ENCODE measurements around the gene UBE2D2. TPM values are rescaled to one million over a fixed set of nuclear protein-coding genes. Genes with fewer than 3 reads are reported as not detected.

Gene UBE2D2
- total and polyA plus RNA-seq, 2 of the 13 experiments (the other 11 are each of a cell fraction or from before 2014, with no cell fraction given): 79.1 to 109 TPM

- TF ChIP-seq HOXD1 (CRISPR knock-in tag; IDR thresholded peaks at IDR 0.05): no peak
- no peak for TF ChIP-seq TOE1 (CRISPR knock-in tag; IDR thresholded peaks at IDR 0.05)
- no peak for TF ChIP-seq CENPBD1 (CRISPR knock-in tag; IDR thresholded peaks at IDR 0.05; ENCODE audit: borderline replicate concordance, low read depth)
- TF ChIP-seq ZNF512B (CRISPR knock-in tag; IDR thresholded peaks at IDR 0.05; ENCODE audit: borderline replicate concordance): no peak
- no peak for TF ChIP-seq XBP1 (CRISPR knock-in tag; IDR thresholded peaks at IDR 0.05)
- no peak for TF ChIP-seq NFIC (IDR thresholded peaks at IDR 0.05; ENCODE audit: low read length)
- no peak for TF ChIP-seq ZNF768 (CRISPR knock-in tag; IDR thresholded peaks at IDR 0.05)
- peak; percentile 81 for TF ChIP-seq YY1 (IDR thresholded peaks at IDR 0.05; ENCODE audit: insufficient read depth, insufficient replicate concordance, low read depth, low read length)
- TF ChIP-seq REST (IDR thresholded peaks at IDR 0.05; ENCODE audit: borderline replicate concordance in 1 of 2, low read depth in 1 of 2, low read length in 2 of 2): no peak
- no peak for TF ChIP-seq ZBTB42 (CRISPR knock-in tag; IDR thresholded peaks at IDR 0.05)
- TF ChIP-seq ESRRA (CRISPR knock-in tag; IDR thresholded peaks at IDR 0.05; ENCODE audit: low read depth): no peak
- TF ChIP-seq ZFP91 (CRISPR knock-in tag; IDR thresholded peaks at IDR 0.05; ENCODE audit: borderline replicate concordance): peak; percentile 22
- TF ChIP-seq EP300 (IDR thresholded peaks at IDR 0.05; ENCODE audit: low read depth in 2 of 2, low read length in 2 of 2): no peak
- no peak for TF ChIP-seq EP300 (CRISPR knock-in tag; IDR thresholded peaks at IDR 0.05; ENCODE audit: borderline replicate concordance)
- TF ChIP-seq ZNF275 (CRISPR knock-in tag; IDR thresholded peaks at IDR 0.05; ENCODE audit: borderline replicate concordance): no peak
- no peak for TF ChIP-seq YEATS2 (CRISPR knock-in tag; IDR thresholded peaks at IDR 0.05; ENCODE audit: borderline replicate concordance)
- TF ChIP-seq TBX3 (IDR thresholded peaks at IDR 0.05; ENCODE audit: borderline replicate concordance): no peak
- TF ChIP-seq THAP7 (CRISPR knock-in tag; IDR thresholded peaks at IDR 0.05): no peak
Observed at GRCh38 chr5:139561655-139562451, 714 bp downstream of the UBE2D2 start (continued).
